ENCODE data around the gene DTX3.

DTX3 gene

DNA sequence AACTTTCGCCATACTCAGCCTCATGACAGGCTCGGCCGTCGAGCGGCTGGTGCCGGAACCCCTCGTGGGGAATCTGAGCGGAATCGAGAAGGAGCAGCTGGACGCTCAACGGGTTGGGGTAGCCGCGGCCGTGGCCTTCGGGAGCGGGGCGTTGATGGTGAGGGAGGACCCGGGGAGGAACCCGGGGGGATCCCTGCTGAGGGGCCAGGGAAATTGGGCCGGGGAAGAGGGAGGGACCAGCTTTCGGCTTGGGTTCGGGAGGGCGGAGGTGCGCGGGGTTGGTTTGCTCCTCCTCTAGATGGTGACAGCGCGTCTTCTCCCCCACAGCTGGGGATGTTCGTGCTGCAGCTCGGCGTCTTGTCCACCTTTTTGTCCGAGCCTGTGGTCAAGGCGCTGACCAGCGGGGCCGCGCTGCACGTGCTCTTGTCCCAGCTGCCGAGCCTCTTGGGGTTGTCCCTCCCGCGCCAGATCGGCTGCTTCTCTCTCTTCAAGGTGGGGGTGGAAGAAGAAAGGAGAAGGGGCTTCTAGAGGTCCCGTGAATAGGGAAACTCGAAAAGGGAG, 16.4 kb downstream of the DTX3 start:
- DNase-seq, result peak; percentile 34

DNA sequence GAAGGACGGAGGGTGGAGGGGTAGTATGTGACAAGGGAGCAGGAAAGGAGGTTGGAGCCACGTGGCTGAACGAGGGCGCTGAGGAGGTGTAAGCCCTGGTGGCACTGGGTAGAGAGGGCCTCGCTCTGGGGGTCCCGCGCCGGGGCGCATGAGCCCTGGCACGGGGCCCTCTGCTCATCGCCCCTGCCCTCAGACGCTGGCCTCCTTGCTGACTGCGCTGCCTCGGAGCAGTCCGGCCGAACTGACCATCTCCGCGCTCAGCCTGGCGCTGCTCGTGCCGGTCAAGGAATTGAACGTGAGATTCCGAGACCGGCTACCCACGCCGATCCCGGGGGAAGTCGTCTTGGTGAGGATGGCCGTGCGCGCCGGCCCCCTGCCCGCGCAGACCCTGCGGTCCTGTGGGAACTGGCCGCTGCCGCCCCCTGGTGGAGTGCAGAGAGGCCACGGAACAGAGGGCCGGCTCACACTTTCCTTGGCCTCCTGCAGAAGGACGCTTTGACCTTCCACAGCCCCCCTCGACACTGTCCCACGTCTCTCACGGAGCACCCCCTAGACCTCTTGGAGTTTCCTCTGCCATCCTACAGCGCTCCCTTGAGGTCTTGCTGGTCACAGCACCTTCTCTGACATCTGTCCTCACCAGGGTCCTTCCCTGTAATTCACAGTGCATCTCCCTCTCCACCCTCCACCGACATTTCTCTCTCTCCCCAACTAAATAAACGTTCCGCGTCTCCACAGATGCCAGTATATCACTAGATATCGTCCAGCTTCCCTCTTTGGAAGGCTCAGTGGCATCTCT, 17.1 kb downstream of the DTX3 start:
- DNase-seq, result peak; percentile 79

DNA sequence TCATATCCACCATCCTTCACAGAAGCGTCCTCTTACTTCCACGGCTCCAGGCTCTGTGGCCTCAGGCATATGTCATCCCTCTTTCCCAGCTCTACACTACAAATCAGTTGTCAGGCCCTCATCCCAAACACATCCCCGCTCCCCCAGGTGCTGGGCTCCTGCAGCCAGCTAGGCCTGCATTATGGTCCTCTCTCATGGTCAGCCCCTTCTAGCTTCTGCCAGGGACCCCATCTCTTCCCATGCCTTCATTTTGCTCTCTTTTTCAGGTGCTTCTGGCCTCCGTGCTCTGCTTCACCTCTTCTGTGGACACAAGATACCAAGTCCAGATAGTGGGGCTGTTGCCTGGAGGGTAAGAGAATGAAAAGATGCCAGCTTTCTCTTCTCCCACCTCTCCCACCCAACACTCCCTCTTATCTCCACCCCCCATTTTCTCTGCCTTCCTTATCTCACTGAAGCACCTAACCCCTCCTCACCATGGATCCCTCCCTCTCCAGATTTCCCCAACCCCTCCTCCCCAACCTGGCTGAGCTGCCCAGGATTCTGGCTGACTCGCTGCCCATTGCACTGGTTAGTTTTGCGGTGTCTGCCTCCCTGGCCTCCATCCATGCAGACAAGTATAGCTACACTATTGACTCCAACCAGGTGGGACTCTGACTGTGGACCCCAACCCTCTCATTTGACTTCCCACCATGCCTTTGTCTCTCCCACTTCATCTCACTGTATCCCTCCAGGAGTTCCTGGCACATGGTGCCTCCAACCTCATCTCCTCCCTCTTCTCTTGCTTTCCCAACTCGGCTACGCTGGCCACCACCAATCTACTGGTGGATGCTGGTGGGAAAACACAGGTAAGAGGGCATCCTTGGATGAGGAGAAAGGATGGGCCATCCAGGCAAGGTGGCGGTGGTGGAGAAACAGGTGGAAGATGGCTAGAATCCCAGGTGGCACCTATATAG, 17.9 kb downstream of the DTX3 start:
- no peak for DNase-seq

DNA sequence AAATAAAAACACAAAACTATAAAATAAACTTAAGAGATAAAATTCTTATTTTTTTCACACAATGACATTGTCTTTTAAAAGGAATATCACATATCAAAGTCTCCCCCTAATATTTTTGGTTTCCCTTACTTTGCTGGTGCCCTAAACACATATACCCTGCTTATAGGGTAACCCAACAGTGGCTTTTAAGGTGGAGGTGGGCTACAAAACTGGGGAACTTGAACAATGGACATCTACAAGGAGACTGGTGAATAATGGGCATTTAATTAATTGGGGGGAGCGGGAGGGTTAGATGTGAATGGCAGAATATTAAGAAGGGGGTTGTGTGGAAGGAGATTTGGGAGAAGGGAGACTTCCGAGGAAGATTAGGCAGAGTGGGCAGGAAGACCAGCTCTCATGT, 18.8 kb downstream of the DTX3 start:
- DNase-seq, result no peak

DNA sequence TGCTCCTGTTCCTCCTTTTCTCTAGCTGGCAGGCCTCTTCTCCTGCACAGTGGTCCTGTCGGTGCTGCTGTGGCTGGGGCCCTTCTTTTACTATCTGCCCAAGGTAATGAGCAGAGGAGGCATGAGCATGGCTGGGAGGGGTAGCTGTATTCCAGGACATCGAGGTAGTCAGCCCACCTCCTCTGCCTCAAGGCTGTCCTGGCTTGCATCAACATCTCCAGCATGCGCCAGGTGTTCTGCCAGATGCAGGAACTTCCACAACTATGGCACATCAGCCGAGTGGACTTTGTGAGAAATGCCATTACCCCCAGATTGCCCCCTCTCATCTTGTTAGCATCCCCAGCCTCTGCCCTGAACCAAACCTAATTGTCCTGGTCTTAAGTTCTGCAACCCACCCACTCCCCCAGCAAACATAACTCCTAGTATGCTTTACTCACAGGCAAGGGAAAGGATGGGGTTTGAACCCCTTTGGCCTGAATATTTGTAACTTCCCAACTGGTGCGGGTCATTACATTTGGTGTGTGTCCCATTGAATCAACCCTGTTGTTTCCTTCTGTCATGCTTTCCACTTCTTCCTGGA, 19.3 kb downstream of the DTX3 start:
- DNase-seq, result no peak

DNA sequence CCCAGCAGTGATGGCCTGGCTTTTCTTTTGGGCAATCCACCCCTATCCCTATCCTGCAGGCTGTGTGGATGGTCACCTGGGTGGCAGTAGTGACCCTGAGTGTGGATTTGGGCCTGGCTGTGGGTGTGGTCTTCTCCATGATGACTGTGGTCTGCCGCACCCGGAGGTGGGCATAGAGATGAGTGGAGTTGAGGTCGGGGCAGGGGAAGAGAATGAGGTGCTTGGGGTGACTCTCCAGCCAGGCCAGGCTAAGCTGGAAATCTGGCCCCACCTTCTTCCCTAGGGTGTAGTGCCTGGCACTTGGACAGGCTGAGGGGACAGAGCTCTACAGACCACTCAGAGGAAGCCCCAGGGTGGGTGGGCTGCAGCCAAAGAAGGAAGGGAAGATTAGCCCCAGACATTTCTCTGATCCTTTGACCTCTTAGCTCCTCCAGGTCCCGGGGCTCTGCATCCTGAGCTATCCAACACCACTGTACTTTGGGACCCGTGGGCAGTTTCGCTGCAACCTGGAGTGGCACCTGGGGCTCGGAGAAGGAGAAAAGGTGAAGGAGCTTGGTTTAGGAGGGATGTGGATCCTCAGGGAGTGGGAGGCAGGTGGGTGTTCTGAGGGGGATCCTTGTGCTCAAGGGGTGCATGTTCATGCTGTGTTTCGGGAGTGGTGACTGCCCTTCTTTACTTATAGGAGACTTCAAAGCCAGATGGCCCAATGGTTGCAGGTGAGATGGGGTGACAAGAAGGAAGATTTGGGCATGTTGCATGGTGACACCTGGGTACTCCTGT, 20.0 kb downstream of the DTX3 start:
- DNase-seq, result no peak

DNA sequence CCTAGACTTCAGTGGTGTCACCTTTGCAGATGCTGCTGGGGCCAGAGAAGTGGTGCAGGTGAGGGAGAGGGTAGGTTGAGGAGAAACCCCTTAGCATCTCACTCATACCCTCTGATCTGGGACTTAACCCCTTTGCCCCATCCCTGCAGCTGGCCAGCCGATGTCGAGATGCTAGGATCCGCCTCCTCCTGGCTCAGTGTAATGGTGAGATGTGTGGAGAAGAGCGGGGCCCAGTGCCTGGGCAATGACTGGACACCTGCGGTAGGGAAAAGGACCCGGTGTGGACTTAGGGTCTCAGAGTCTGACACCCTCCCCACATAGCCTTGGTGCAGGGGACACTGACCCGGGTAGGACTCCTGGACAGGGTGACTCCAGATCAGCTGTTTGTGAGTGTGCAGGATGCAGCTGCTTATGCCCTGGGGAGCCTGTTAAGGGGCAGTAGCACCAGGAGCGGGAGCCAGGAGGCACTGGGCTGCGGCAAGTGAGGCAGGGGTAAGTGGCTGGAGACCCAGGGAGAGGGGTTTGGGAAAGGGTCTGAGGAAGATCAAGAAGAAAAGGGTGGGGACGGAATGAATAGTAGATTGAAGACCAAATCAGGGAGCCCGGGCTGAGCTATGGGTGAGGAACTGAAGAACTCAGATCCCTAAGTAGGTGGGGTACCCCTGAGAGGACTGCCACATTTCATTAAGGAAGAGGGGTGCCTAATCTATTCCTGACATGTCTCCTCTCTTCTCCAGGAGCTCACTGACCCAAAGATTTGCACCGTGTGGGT, 20.8 kb downstream of the DTX3 start:
- DNase-seq, result no peak

DNA sequence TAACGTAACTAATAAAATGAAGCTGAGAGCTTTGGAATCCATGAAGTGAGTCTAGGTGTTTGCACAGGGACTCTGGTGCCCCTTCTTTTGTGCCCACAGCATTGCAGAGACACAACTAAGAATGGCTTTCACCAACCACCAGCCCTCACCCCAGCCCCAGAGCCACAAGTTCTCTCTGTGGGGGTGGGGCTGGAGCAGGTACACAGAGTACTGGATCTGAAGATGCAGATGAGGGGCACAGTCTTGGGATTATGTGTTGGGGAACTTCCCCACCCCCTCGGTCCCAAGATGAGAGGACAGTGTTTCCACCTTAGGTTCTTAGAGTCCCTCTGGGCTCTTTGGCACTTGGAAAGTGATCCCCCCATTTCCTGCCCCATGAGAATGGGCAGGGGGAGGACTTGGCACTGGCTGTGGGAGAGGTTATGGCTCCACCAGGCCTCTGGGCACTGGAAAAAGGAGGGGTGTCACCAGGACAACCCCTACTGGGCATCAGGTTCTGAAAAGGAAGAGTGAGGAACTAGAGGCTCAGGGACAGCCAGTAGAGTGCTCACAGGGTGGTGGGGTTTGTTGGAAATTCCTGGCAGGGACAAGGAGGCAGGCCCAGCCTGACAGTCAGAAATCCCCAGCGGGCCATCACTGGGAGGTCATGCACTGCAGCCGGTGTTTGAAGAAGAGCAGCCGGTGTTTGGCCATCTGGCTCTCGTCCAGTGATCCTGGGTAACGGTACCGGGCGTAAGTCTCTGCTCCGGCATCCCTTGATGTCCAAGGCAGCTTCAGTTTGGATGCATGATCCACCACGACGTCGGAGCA, 21.7 kb downstream of the DTX3 start:
- no peak for DNase-seq

DNA sequence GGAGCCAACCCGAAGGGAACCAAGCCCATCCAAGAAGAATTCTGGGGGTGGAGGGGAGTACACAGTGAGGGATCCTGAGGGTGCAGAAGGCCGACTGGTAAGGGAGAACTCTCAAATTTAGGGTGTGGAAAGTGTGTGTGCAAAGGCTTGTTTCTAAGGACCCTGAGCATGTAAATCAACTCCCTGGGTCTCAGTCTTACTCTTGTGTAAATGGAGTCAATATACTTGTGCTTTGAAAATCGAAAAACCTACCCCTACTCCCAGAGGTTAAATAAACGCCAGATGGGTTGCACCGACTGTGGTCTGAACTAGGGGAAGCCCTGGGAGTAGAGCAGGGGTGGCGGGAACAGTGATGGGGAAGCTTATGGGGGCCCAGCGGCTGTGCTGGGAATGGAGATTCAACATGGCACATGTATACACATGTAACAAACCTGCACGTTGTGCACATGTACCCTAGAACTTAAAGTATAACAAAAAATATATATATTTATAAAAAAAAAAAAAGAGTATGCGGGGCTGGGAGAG, 22.4 kb downstream of the DTX3 start:
- no peak for DNase-seq

DNA sequence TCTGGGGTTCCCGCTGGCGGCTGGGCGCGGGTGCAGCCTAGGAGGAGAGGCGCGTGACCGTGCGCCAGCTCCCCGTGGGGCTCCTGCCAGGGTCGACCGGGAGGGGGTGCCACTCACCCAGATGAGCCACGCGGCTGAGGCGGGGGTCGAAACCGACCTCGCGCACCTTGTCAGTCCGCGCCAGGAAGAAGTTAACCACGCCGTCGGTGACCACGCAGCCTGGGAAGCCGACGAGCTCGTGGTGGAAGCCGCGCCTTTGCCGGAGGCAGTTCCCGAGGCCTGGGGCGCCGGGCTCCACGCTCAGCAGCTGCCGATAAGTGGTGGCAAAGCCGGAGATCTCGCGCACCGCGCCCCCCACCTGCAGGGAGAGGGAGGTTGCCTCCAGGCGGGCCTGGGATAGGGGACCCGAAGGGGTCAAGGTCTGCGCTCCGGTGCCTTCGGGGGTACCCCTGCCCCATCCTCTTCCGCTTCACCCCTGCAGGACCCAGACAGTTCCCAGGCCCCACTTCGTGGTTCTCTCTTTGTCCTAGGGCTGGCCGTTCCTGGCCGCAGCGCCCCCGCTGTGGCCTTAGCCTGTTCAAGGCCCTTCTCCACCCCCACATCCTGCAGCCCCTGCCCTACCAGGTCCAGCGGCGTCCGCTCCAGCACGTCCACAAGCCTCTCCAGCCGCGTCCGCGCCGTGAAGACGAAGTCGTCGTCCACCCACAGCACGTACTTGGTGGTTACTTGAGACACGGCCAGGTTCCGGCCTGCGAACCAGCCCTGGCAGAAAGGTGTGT, 23.1 kb downstream of the DTX3 start:
- peak; percentile 28 for DNase-seq

DNA sequence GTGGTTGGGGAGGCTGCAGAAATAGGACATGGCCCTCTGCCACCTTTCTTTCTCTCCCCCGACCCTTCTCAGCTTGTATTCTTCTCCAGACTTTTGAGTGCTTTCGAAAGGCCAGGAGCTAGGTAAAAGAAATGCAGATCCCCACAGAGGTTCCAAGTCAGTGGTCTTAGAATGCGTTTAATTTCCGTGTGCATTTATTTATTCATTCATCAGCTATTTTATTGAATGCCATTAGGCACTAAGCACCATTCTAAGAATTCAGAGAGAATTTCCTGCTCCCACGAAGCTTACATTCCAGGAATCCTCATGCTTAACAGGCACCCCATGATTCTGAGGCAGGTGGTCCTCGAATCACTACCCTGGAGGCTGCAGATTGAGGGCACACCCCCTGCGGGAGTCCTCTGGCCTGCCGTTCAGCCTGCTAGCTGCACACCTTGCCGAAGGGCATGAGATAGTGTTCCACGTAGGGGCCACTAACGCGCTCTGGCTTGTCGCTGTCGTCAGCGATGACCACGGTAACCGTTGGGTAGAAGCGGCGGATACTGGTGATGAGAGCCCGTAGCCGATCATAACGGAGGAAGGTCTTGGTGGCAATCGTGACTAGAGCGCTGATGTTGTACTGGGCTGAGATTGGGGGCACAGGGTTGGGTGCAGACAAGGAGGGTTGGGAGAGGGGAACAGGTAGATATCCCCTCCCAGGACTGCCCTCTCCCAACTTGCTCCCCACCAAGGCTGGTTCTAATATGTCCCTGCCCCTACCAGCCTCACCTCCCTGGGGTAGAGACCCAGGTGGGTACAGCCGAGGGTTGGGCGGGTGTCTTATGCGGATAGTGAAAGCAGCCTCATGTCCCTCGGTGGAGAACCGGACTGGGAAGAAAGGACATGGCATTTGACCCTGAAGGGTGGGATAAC, 23.9 kb downstream of the DTX3 start:
- DNase-seq, result no peak

DNA sequence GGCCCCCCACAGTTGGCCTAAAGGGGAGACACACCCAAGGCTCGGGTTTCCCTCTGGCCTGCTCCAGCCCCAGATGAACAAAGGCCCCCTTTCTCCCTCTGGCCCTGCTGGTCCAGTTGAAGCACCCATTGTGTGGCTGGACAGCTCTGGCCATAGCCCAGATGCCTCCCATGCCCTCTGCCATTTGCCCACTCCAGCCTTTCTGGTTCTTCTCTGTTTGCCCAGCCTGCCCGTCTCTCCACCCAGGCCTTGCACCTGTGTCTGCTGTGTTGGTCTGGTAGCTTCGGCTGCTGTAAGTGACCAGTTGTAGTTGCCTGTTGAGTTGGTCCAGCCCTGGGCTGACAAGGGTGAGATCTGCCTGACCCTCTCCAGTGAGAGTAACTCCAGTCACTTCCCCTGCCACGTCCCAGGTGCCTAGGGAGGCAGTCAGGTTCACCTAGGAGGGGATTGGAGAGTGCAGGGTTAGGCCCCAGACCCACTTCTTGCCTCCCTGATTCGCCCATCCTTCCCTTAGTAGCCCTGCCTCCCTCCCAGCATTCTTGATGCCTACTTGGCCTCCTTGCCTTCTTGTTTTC, 25.4 kb downstream of the DTX3 start:
- no peak for DNase-seq

DNA sequence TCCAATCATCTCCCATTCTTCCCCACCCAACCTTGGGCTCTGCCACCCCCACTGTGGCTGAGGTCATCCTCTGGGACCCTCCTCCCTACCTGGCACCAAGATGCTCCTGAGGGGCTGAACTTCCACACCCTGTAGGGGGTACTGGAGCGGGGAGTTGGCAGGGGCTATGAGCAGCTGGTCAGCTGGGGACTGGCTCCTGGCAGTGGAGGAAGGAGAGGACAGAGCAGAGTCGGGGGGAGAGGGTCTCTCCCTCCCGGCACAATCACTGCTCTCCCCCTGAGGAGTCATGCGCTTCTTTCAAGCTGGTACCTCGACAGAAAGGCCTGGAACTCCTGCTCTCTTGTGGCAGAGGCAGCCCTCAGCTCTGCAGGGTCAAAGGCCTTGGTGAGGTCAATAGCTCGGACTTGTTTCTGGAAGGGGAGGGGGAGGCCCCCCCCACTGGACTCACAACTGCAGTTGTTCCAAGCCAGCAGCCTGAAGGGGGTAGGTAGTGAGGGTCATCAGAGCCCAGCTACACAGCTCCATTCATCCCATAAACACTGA, 26.3 kb downstream of the DTX3 start:
- no peak for DNase-seq

DNA sequence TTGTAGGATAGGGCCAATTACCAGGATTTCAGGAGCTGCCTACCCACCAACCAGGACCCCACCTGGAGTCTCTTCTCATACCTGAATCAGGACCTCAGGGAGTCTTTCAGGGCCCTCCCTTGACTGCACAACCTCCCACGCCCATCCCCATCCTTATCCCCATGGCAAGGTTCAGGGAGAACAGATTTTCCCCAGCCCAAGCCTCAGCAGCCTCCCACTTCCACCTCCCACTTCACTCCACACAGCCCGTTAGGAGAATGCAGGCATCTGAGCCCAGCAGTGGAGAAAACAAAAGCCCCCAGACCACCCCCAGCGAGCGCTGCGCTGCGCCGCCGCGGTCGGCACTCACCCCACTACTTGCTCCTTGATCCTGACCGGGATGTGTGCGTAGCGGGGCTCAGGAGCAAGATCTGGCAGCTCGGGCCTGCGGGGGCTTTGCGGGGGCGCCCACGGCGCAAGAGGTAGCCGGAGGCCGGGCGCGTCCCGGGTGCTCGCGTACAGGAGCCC, 27.0 kb downstream of the DTX3 start:
- no peak for DNase-seq

DNA sequence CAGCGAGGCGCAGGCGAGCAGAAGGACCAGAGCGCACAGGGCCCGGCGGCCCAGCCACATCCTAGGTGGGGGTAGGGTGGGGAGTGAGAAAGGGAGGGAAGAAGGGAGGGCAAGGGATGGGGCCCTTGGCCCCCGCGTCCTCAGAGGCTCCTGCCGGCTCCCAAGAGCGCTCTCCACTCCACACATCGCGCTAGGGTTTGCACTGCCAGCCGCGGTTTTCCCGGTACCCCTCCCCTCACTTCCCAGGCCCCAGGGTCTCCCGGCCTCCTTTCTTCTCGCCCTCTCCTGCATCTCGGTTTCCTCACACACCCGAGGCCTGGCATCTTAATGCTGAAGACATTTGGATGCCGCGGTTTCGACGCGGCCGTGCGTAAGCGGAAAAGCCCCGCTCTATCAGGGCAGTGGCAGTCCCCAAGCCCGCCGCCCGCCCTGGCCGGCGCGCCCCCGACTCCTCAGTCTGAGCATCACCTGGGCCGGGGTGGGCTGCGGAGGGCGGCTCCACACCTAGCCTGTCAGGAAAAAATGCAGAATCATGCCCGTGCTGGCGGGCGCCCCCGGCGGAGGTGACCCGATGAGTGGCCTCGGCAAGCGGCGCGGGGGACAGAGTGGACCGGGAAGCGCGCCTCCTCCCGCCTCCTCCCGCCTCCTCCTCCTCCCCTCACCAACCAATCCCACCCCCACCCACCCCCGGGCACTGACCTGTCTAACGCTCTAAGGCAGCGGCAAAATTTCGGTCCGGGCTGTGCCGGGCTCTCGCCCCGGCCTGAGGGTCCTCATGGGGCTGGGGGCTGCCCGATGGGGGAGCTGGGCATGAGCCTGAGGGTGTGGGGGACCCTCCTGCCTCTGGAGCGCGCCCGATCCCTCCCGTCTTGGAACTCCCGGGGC, 27.7 kb downstream of the DTX3 start:
- DNase-seq, result peak; percentile 25

All from CD4-positive, alpha-beta T cell treated with Interleukin-17A for 4 hours (primary cell).